GM12874 (cell line): ENCODE results near the gene ACVR1C.

ENCODE experiments used
- TF ChIP-seq, protein P1 (sequence below): IDR thresholded peaks from 2 replicates; pipeline ENCODE4 v1.5.1; 2011; ENCODE audit warnings: low read depth, mild to moderate bottlenecking, control low read depth, low read length, moderate library complexity; ENCODE audit not compliant: insufficient read depth

The ACVR1C gene

DNA sequence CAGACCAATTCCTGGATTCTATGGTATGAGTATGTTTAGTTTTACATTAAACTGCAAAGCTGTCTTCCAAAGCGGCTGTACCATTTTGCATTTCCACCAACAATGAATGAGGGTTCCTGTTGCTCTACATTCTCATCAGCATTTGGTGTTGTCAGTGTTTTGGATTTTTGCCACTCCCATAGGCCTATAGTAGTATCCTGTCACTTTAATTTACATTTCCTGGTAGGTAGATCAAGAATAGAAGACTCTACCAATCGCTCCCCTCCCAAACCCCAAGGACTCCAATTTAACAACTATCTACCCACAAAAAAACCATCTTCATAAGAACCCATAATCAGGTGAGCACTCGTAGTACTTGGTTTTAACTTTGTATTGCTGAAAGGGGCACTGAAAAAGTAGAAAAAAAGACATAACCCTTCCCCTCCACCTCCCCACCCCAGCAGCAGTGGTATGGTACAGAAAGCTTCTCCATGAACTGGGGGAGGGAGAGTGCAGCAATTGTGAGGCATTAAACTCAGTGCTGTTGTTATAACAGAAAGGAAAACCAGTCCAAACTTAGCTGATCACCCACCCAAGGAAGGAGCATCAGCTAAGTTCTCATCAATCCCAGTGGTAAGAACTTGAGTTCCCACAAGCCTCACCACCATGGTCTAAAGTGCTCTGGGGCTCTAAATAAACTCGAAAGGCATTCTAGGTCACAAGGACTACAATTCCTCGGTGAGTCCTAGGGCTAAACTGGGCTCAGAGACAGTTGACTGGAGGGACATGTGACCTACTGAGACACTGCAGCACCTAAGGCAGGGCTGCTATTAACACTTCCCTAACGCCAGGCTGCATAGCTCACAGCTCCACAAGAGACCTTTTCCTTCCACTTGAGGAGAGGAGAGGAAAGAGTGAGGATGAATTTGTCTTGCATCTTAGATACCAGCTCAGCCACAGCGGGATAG is 149.3 kb downstream of the ACVR1C start:
- TF ChIP-seq, protein P1, sequence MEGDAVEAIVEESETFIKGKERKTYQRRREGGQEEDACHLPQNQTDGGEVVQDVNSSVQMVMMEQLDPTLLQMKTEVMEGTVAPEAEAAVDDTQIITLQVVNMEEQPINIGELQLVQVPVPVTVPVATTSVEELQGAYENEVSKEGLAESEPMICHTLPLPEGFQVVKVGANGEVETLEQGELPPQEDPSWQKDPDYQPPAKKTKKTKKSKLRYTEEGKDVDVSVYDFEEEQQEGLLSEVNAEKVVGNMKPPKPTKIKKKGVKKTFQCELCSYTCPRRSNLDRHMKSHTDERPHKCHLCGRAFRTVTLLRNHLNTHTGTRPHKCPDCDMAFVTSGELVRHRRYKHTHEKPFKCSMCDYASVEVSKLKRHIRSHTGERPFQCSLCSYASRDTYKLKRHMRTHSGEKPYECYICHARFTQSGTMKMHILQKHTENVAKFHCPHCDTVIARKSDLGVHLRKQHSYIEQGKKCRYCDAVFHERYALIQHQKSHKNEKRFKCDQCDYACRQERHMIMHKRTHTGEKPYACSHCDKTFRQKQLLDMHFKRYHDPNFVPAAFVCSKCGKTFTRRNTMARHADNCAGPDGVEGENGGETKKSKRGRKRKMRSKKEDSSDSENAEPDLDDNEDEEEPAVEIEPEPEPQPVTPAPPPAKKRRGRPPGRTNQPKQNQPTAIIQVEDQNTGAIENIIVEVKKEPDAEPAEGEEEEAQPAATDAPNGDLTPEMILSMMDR: no peak

DNA sequence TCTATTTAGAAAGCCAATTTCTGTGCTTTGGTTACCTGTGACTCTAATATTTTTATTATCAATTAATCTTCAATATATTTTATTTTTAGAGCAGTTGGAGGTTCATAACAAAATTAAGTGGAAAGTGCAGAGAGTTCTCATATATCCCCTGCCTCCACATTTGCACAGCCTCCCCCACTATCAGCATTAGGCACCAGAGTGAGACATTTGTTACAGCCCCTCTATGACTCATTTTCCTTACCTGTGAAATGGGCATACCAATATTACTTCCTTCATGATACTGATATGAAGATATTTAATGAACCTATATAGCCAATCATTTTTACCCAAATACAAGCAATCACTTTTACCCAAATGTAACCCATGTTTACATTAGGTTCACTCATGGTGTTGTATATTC is 150.7 kb downstream of the ACVR1C start:
- TF ChIP-seq, protein P1: no peak

DNA sequence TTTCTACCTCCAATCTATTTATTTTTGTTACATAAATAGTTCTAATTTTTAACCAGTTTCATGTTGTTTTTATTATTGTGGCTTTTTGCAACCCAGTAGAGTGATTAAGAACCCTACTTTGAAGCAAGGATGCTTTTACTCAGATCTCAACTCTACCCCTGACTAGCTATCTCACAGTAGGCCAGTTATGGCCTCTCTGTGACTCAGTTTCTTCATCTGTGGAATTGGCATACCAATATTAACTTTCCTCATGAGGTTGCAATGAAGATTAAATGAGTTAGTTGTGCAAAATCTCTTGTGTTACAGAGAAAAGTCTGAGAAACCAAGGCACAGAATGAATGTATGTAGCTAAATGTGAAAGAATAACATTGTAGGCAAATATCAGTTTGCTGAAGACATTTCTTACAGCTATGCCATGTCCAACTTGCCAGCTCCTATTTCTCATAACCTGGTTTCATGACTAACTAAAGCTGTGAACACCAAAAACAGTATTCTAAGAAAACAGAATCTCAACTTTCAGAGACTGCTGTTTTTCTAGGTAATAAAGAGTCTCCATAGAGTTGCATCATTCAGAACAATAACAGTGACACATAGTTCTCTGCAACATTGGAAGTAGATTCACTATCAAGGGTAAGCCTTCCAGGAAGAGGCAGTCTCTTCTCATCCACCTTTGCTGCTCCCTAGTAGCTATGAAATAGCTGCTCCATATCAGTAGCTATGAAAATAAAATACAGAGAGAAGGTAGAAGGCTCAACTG is 151.5 kb downstream of the ACVR1C start:
- TF ChIP-seq, protein P1: no peak
